IMR-90 (cell line): ENCODE measurements around the gene MLLT10. TPM values are rescaled to one million over a fixed set of nuclear protein-coding genes. Genes with fewer than 3 reads are reported as not detected.
A peak's percentile ranks its signal among the peaks of the same experiment; 100 is the strongest.

Source experiments
- ATAC-seq: fragments of 200-7000 bp; cut with Tn5 transposase; 2 replicates; pipeline ENCODE4 v1.9.1; 2020; ENCODE audit warnings: low read depth, mild to moderate bottlenecking, moderate library complexity
- BruUV-seq: library from RNA; stranded (reverse); fragments of 400-500 nt; replicated peaks from 2 replicates; lab custom pipeline; 2021; lab: Mats Ljungman, UMichigan
- CTCF ChIA-PET: fragments of 300-600 bp; formaldehyde crosslinking; extraction: SDS; loops from one replicate; lab custom pipeline; 2021; ENCODE audit warnings: antibody characterized with exemption; lab: Yijun Ruan, JAX
- POLR2A ChIA-PET: fragments of 300-600 bp; sonication (Branson Sonifier 250); formaldehyde crosslinking; loops from one replicate; lab custom pipeline; 2022; ENCODE audit warnings: antibody characterized with exemption; ENCODE audit not compliant: unreplicated experiment; lab: Charles Lee
- DNase-seq: peaks from one replicate; pipeline ENCODE4 v3.0.0; 2013
- H2AFZ ChIP-seq: replicated peaks from 2 replicates; pipeline ENCODE3; 2013; ENCODE audit warnings: low read length, mild to moderate bottlenecking; ENCODE audit not compliant: poor library complexity
- H2AK5ac ChIP-seq: 2 replicates; pipeline ENCODE4 v1.6.1; 2013; ENCODE audit warnings: low read depth, low read length, inconsistent platforms
- H2AK9ac ChIP-seq: replicated peaks from 2 replicates; pipeline ENCODE3; 2013; ENCODE audit warnings: mild to moderate bottlenecking, low read depth, low read length, moderate library complexity; ENCODE audit not compliant: poor library complexity
- H2BK120ac ChIP-seq: 2 replicates; pipeline ENCODE4 v1.6.1; 2013; ENCODE audit warnings: low read depth, low read length, inconsistent platforms
- H2BK15ac ChIP-seq: 3 replicates; pipeline ENCODE4 v1.6.1; 2013; ENCODE audit warnings: low read depth, low read length, inconsistent platforms
- H2BK20ac ChIP-seq: 2 replicates; pipeline ENCODE4 v1.6.1; 2013; ENCODE audit warnings: low read depth, mild to moderate bottlenecking, inconsistent platforms, low read length, moderate library complexity
- H2BK5ac ChIP-seq: 2 replicates; pipeline ENCODE4 v1.6.1; 2013; ENCODE audit warnings: mild to moderate bottlenecking, low read depth, low read length, inconsistent platforms; ENCODE audit not compliant: poor library complexity, severe bottlenecking
- H3K14ac ChIP-seq: replicated peaks from 2 replicates; pipeline ENCODE4 v1.6.1; 2013; ENCODE audit warnings: low read depth, low read length, inconsistent platforms
- H3K18ac ChIP-seq: 2 replicates; pipeline ENCODE4 v1.6.1; 2013; ENCODE audit warnings: low read depth, low read length, control low read depth
- H3K23ac ChIP-seq: 2 replicates; pipeline ENCODE4 v1.6.1; 2013; ENCODE audit warnings: low read depth, low read length, inconsistent platforms
- H3K27ac ChIP-seq: 2 replicates; pipeline ENCODE4 v1.5.1; 2013; ENCODE audit warnings: mild to moderate bottlenecking, control low read depth, low read length; ENCODE audit not compliant: insufficient read depth
- H3K27me3 ChIP-seq: 2 replicates; pipeline ENCODE4 v1.6.1; 2013; ENCODE audit warnings: low read length; ENCODE audit not compliant: control insufficient read depth, insufficient read depth
- H3K36me3 ChIP-seq: 2 replicates; pipeline ENCODE4 v1.6.1; 2013; ENCODE audit warnings: low read length, mixed read lengths; ENCODE audit not compliant: control insufficient read depth, insufficient read depth
- H3K4ac ChIP-seq: 2 replicates; pipeline ENCODE4 v1.6.1; 2013; ENCODE audit warnings: low read depth, low read length, inconsistent platforms
- H3K4me1 ChIP-seq: 2 replicates; pipeline ENCODE4 v1.6.1; 2013; ENCODE audit warnings: low read length, mixed read lengths; ENCODE audit not compliant: control insufficient read depth, insufficient read depth
- H3K4me2 ChIP-seq: 2 replicates; pipeline ENCODE4 v1.6.1; 2013; ENCODE audit warnings: low read depth, mild to moderate bottlenecking, control low read depth, low read length, moderate library complexity
- H3K4me3 ChIP-seq: 2 replicates; pipeline ENCODE4 v1.5.1; 2013; ENCODE audit warnings: low read depth, mild to moderate bottlenecking, control low read depth, low read length, moderate library complexity; ENCODE audit not compliant: insufficient read depth
- H3K56ac ChIP-seq: 2 replicates; pipeline ENCODE4 v1.6.1; 2013; ENCODE audit warnings: low read length, inconsistent platforms; ENCODE audit not compliant: insufficient read depth; ENCODE audit errors: extremely low read depth
- H3K79me1 ChIP-seq, 2 experiments: 2 replicates each; pipeline ENCODE4 v1.6.1; 2013; ENCODE audit warnings: low read length in 2 of 2, inconsistent platforms in 1 of 2, low read depth in 1 of 2
- H3K9ac ChIP-seq: 2 replicates; pipeline ENCODE4 v1.6.1; 2013; ENCODE audit warnings: low read depth, low read length, control low read depth
- H3K9me1 ChIP-seq: 2 replicates; pipeline ENCODE4 v1.6.1; 2013; ENCODE audit warnings: low read length, inconsistent platforms; ENCODE audit not compliant: insufficient read depth
- H3K9me3 ChIP-seq: 2 replicates; pipeline ENCODE4 v1.6.1; 2013; ENCODE audit warnings: low read length; ENCODE audit not compliant: control insufficient read depth, insufficient read depth
- H4K20me1 ChIP-seq: 2 replicates; pipeline ENCODE4 v1.6.1; 2013; ENCODE audit warnings: low read length, inconsistent platforms; ENCODE audit not compliant: insufficient read depth
- H4K5ac ChIP-seq: 2 replicates; pipeline ENCODE4 v1.6.1; 2013; ENCODE audit warnings: mild to moderate bottlenecking, low read depth, low read length, control low read depth
- H4K8ac ChIP-seq, 2 experiments: 2 replicates each; pipeline ENCODE4 v1.6.1; 2013; ENCODE audit warnings: low read depth in 2 of 2, low read length in 2 of 2, control low read depth in 1 of 2, inconsistent platforms in 1 of 2
- H4K91ac ChIP-seq: 2 replicates; pipeline ENCODE4 v1.6.1; 2013; ENCODE audit warnings: low read depth, low read length, inconsistent platforms; ENCODE audit not compliant: insufficient read depth
- CHD1 ChIP-seq: IDR thresholded peaks from 2 replicates; pipeline ENCODE4 v1.6.1; 2012; ENCODE audit warnings: low read depth, low read length, improper control_type of control experiment
- CTCF ChIP-seq: conservative IDR thresholded peaks from 2 replicates; pipeline ENCODE4 v1.5.1; 2012; ENCODE audit warnings: mild to moderate bottlenecking, low read depth, low read length, improper control_type of control experiment
- ELK1 ChIP-seq: fragments of 150-350 bp; IDR thresholded peaks from 2 replicates; pipeline ENCODE4 v1.6.1; 2016; ENCODE audit warnings: low read depth, mild to moderate bottlenecking, low read length, moderate library complexity, borderline replicate concordance
- FOS ChIP-seq: fragments of 150-350 bp; IDR thresholded peaks from 2 replicates; pipeline ENCODE4 v1.6.1; 2016; ENCODE audit warnings: low read depth, low read length
- MAFK ChIP-seq: IDR thresholded peaks from 2 replicates; pipeline ENCODE4 v1.6.1; 2012; ENCODE audit warnings: low read depth, low read length, improper control_type of control experiment
- MAZ ChIP-seq: IDR thresholded peaks from 2 replicates; pipeline ENCODE4 v1.6.1; 2012; ENCODE audit warnings: low read depth, mild to moderate bottlenecking, low read length, improper control_type of control experiment, moderate library complexity, borderline replicate concordance
- MXI1 ChIP-seq: IDR thresholded peaks from 2 replicates; pipeline ENCODE4 v1.6.1; 2012; ENCODE audit warnings: low read depth, mild to moderate bottlenecking, low read length, moderate library complexity, borderline replicate concordance
- NFE2L2 ChIP-seq: fragments of 150-350 bp; IDR thresholded peaks from 2 replicates; pipeline ENCODE4 v1.6.1; 2016; ENCODE audit warnings: low read depth, mild to moderate bottlenecking, low read length
- POLR2A ChIP-seq: IDR thresholded peaks from 2 replicates; pipeline ENCODE4 v1.6.1; 2012; ENCODE audit warnings: mild to moderate bottlenecking, low read depth, low read length
- RAD21 ChIP-seq: IDR thresholded peaks from 2 replicates; pipeline ENCODE4 v1.6.1; 2012; ENCODE audit warnings: low read length, improper control_type of control experiment
- RFX5 ChIP-seq: IDR thresholded peaks from 2 replicates; pipeline ENCODE4 v1.8.0; 2012; ENCODE audit warnings: low read depth, mild to moderate bottlenecking, low read length, moderate library complexity
- SMC3 ChIP-seq: fragments of 150-350 bp; IDR thresholded peaks from 2 replicates; pipeline ENCODE4 v1.6.1; 2016; ENCODE audit warnings: low read depth, mild to moderate bottlenecking, antibody characterized with exemption, low read length, moderate library complexity
- USF2 ChIP-seq: fragments of 150-350 bp; IDR thresholded peaks from 2 replicates; pipeline ENCODE4 v1.6.1; 2017; ENCODE audit warnings: mild to moderate bottlenecking, antibody characterized with exemption, low read length, low read depth
- WGBS, 2 experiments: methylation state at CpG; one replicate each; pipeline versions ENCODE4 v1.1.5 to v1.1.7; 2013; ENCODE audit warnings: missing lambda C conversion rate in 2 of 2; ENCODE audit not compliant: insufficient read length in 1 of 2; ENCODE audit errors: extremely low coverage in 2 of 2; 5-methylcytosine and 5-hydroxymethylcytosine counted together
- dilution Hi-C: fragments of 300-500 bp; cut with HindIII; formaldehyde crosslinking; loops from one replicate; pipeline ENCODE4 v1.14.3; 2018; ENCODE audit warnings: low sequenced_read_pairs; ENCODE audit not compliant: unreplicated experiment
- in situ Hi-C: fragments of 300-500 bp; cut with MboI; formaldehyde crosslinking; loops from 3 replicates; pipeline ENCODE4 v1.14.3; 2019; ENCODE audit warnings: low sequenced_read_pairs, inconsistent platforms, mixed read lengths
- intact Hi-C: fragments of 100-400 bp; cut with micrococcal nuclease; formaldehyde crosslinking; loops from 2 replicates; pipeline ENCODE4 v1.10.0; 2022
- polyA plus RNA-seq, 3 experiments: library from polyadenylated mRNA; depleted of rRNA; stranded (reverse); fragments of >200 nt; gene quantifications; 2 replicates each; pipeline ENCODE4 v1.2.3, GENCODE V29; 2012; ENCODE audit warnings: low replicate concordance in 1 of 3
- total RNA-seq: library from RNA; depleted of rRNA; stranded (reverse); fragments of >200 nt; gene quantifications from 2 replicates; pipeline ENCODE4 v1.2.3, GENCODE V29; 2012

MLLT10 gene
- total and polyA plus RNA-seq, 2 of the 4 experiments (the other 2 are of a cell fraction): 22.5 to 29.0 TPM

- no peak overlapping the region; the same call in 1 of the 2 replicates for H3K18ac ChIP-seq
- no peaks in the 10 kb centered on the region for H3K9me3 ChIP-seq
- POLR2A ChIA-PET: no interaction called here
- no peak overlapping the region for H2AK5ac ChIP-seq
- 0 out of 2 replicates have a peak overlapping the region, but pooled peaks have one; percentile 68 for H3K9ac ChIP-seq
- H3K4me1 ChIP-seq: peaks cover 5% of the 10 kb centered on the region; the same call in 1 of the 2 replicates
- H3K4me3 ChIP-seq: 0 out of 2 replicates have a peak overlapping the region, but pooled peaks have one; percentile 9
- dilution Hi-C loops (no loop called here), intact Hi-C loops (loop anchor here (5.0 kb wide), 1 partner anchor 818 kb away; no protein-coding TSS in a partner anchor), in situ Hi-C loops (loop anchor here (25.0 kb wide), 3 partner anchors 803 to 1103 kb away; partner anchors contain the start of genes BMI1 and COMMD3)
- H2AK9ac ChIP-seq: peak overlapping the region; percentile 34
- H3K79me1 ChIP-seq: no peaks in the 10 kb centered on the region
- peaks cover 3% of the 10 kb centered on the region; the same call in 1 of the 2 replicates for H3K27me3 ChIP-seq
- H2BK5ac ChIP-seq: no peak overlapping the region
- peak overlapping the region; percentile 36 to 60; a peak in 2 of 4 replicates for H4K8ac ChIP-seq
- H4K91ac ChIP-seq: no peak overlapping the region; the same call in 1 of the 2 replicates
- H3K27ac ChIP-seq: no peak overlapping the region
- H2BK20ac ChIP-seq: no peak overlapping the region
- H2AFZ ChIP-seq: peak overlapping the region; percentile 92
- no peaks in the 10 kb centered on the region for H4K20me1 ChIP-seq
- WGBS, 2 experiments: 60% methylated on average over 34 of the region's 58 CpGs; no CpG with 5 or more reads in 1 of the 2 experiments
- no peak overlapping the region for H2BK15ac ChIP-seq
- H3K56ac ChIP-seq: no peak overlapping the region
- no peaks in the 10 kb centered on the region for H3K9me1 ChIP-seq
- 0 out of 2 replicates have a peak overlapping the region, but pooled peaks have one; percentile 9 for H2BK120ac ChIP-seq
- no peak; the same call in 1 of the 2 replicates for ATAC-seq
- no peak for DNase-seq
- no peaks in the 10 kb centered on the region for H3K36me3 ChIP-seq
- no peak overlapping the region; the same call in 1 of the 2 replicates for H3K4me2 ChIP-seq
- no TSS peak for BruUV-seq
- no peak overlapping the region for H3K23ac ChIP-seq
- 0 out of 2 replicates have a peak overlapping the region, but pooled peaks have one; percentile 44 for H3K14ac ChIP-seq
- H4K5ac ChIP-seq: peak overlapping the region; percentile 42; the same call in 1 of the 2 replicates
- peak overlapping the region; percentile 40; the same call in 1 of the 2 replicates for H3K4ac ChIP-seq
- CTCF ChIA-PET: no interaction called here
- no peak for TF ChIP-seq NFE2L2
- no peak for TF ChIP-seq POLR2A
- TF ChIP-seq ELK1: no peak
- no peak for TF ChIP-seq SMC3
- no peak for TF ChIP-seq CTCF
- no peak for TF ChIP-seq FOS
- no peak for TF ChIP-seq RAD21
- TF ChIP-seq RFX5: no peak
- no peak for TF ChIP-seq MXI1
- TF ChIP-seq USF2: no peak
- no peak for TF ChIP-seq MAZ
- TF ChIP-seq CHD1: no peak
- TF ChIP-seq MAFK: no peak
Observed at GRCh38 chr10:21509341-21510240, 24.4 kb upstream of the MLLT10 start.
